Right ventricle myocardium superior (tissue), 1 donor: ENCODE data around the gene CLPX. TPM values are rescaled to one million over a fixed set of nuclear protein-coding genes. Genes with fewer than 3 reads are reported as not detected.
"Not testable (repeated sequence)": the region's sequence is repeated elsewhere in the genome, so short reads cannot be mapped to it uniquely, and the experiment has no call there.

Source experiments
- ATAC-seq: fragments of 200-7000 bp; cut with Tn5 transposase; one replicate; pipeline ENCODE4 v1.9.1; 2020; ENCODE audit warnings: mild to moderate bottlenecking; ENCODE audit not compliant: poor library complexity
- DNase-seq: peaks from one replicate; pipeline ENCODE4 v3.0.0-alpha.2; 2020
- intact Hi-C: fragments of 100-400 bp; cut with DNase I; formaldehyde crosslinking; loops from one replicate; pipeline ENCODE4 v1.11.2; 2022
- total RNA-seq: library from RNA; stranded (reverse); fragmentation: NEBNext Ultra II Directional; extraction: Animal tissue kit (Norgen Biotek cat#: 25700); gene quantifications from one replicate; pipeline ENCODE4 v1.2.1, GENCODE V29; 2021
- donor health status: DM: no; HTN: yes; CAD: no; lungs with severe emphysema.

CLPX gene
- total RNA-seq, 1 donor from 2014 or later, result 51.5 TPM

GRCh38 chr15:65132878-65133547 lies 52.1 kb downstream of the CLPX start:
- DNase-seq, result peak; percentile 56
- intact Hi-C loops, result no loop called here
- ATAC-seq, result peak; percentile 59

GRCh38 chr15:65130941-65131340 lies 54.2 kb downstream of the CLPX start:
- intact Hi-C loops, result no loop called here
- DNase-seq (no peak), ATAC-seq (no peak)

GRCh38 chr15:65115542-65115941 lies 69.6 kb downstream of the CLPX start:
- DNase-seq (no peak), ATAC-seq (no peak)
- intact Hi-C loops, result no loop called here

- intact Hi-C loops, result no loop called here
- ATAC-seq (no peak), DNase-seq (no peak)
Observed at GRCh38 chr15:65115086-65115485, 70.1 kb downstream of the CLPX start, which contains the start of gene UBAP1L. TSS of gene UBAP1L (minus strand) at chr15:65115200. CDS start at chr15:65106215, 8,985 bp downstream.

- intact Hi-C loops, result no loop called here
- no peak for DNase-seq
- peak; percentile 29 for ATAC-seq
Observed at GRCh38 chr15:65110676-65111292, 74.4 kb downstream of the CLPX start.

- DNase-seq (no peak), ATAC-seq (no peak)
- intact Hi-C loops, result no loop called here
Observed at GRCh38 chr15:65106011-65106590, 79.0 kb downstream of the CLPX start.

- intact Hi-C loops, result no loop called here
- no peak for DNase-seq
- ATAC-seq, result no peak
Observed at GRCh38 chr15:65105038-65105437, 80.1 kb downstream of the CLPX start.

GRCh38 chr15:65102912-65103311 lies 82.2 kb downstream of the CLPX start:
- ATAC-seq (no peak), DNase-seq (no peak)
- intact Hi-C loops, result no loop called here

- no peak for DNase-seq
- intact Hi-C loops, result no loop called here
- no peak for ATAC-seq
Observed at GRCh38 chr15:65101891-65102708, 83.0 kb downstream of the CLPX start.

GRCh38 chr15:65101411-65101890 lies 83.7 kb downstream of the CLPX start:
- DNase-seq (peak; percentile 82), ATAC-seq (peak; percentile 83)
- intact Hi-C loops, result no loop called here

GRCh38 chr15:65100442-65100841 lies 84.7 kb downstream of the CLPX start:
- DNase-seq (no peak), ATAC-seq (no peak)
- intact Hi-C loops, result no loop called here

- intact Hi-C loops, result loop anchor here (5.0 kb wide), 1 partner anchor 48 kb away; no protein-coding TSS in a partner anchor
- not testable (repeated sequence) for DNase-seq, ATAC-seq
Observed at GRCh38 chr15:65099801-65100200, 85.3 kb downstream of the CLPX start.

- ATAC-seq (no peak), DNase-seq (no peak)
- intact Hi-C loops, result loop anchor here (5.0 kb wide), 1 partner anchor 47 kb away; no protein-coding TSS in a partner anchor
Observed at GRCh38 chr15:65099336-65099735, 85.8 kb downstream of the CLPX start.

Other genes with a start within 250 kb of the CLPX start
- gene SPG21, start 195.4 kb downstream of the CLPX start, total RNA-seq, result 44.9 TPM
- gene MTFMT, start 155.7 kb downstream of the CLPX start, total RNA-seq, result 17.3 TPM
- gene SLC51B, start 140.0 kb downstream of the CLPX start, total RNA-seq, result not detected
- gene RASL12, start 117.4 kb downstream of the CLPX start, total RNA-seq, result 19.7 TPM
- gene KBTBD13, start 108.6 kb downstream of the CLPX start, total RNA-seq, result 9.4 TPM
- 1.6 TPM for gene UBAP1L, start 70.1 kb downstream of the CLPX start, total RNA-seq
- 12.2 TPM for gene PDCD7, start 51.5 kb downstream of the CLPX start, total RNA-seq
- 3.5 TPM for gene CILP, start 26.1 kb upstream of the CLPX start, total RNA-seq
- 4.4 TPM for gene PARP16, start 101.5 kb upstream of the CLPX start, total RNA-seq
- gene RNU5A-1, start 110.7 kb upstream of the CLPX start, total RNA-seq, result not detected
- gene RNU5B-1, start 119.3 kb upstream of the CLPX start, total RNA-seq, result 55.4 TPM
- gene IGDCC3, start 192.7 kb upstream of the CLPX start, total RNA-seq, result 0.40 TPM
- 2.4 TPM for gene IGDCC4, start 237.6 kb upstream of the CLPX start, total RNA-seq